Measurements from ENCODE around the gene MRGPRF. TPM values are rescaled to one million over a fixed set of nuclear protein-coding genes. Genes with fewer than 3 reads are reported as not detected.
A peak's percentile ranks its signal among the peaks of the same experiment; 100 is the strongest.

MRGPRF gene
- total and polyA plus RNA-seq, 11 donors, result 1.6 to 13.1 (median 3.5) TPM

DNA sequence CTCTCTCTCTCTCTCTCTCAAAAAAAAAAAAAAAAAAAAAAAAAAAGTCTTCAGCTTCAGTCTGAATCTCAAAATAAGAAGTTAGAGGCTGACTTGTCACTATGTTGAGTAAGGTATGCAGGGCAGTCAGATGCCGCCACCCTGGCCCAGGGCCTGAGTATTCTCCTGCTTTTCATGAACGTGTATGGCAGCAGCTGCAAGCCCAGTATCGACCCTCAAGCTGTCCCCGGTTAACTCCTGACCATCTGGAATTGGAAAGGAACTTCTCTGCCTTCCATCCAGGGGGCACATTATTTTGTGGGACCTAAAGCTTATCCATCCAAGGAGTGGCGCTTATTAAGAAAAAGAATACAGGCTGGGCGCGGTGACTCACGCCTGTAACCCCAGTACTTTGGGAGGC lies 43.7 kb downstream of the MRGPRF start:
- Histone ChIP-seq H3K27me3 (peaks cover 0 to 6% (median 0%) of the 10 kb centered on the region in 9 donors), H3K4me1 (peaks cover 0 to 6% (median 0%) of the 10 kb centered on the region in 12 donors), H3K27ac (no peak overlapping the region), H3K4me3 (no peak overlapping the region), H3K9me3 (no peaks in the 10 kb centered on the region), H3K36me3 (no peaks in the 10 kb centered on the region)
- intact Hi-C loops (cut with DNase I), result loop anchor here in 1 of 10 donors (10.0 kb wide), 1 partner anchor 305 kb away; no protein-coding TSS in a partner anchor
- WGBS, 4 donors, result 70 to 73% (median 70%) methylated on average over 8 of the region's 8 CpGs
- ATAC-seq, result no peak
- no peak for DNase-seq
- TF ChIP-seq POLR2A (IDR thresholded peaks at IDR 0.05), result no peak
- TF ChIP-seq, protein P1, sequence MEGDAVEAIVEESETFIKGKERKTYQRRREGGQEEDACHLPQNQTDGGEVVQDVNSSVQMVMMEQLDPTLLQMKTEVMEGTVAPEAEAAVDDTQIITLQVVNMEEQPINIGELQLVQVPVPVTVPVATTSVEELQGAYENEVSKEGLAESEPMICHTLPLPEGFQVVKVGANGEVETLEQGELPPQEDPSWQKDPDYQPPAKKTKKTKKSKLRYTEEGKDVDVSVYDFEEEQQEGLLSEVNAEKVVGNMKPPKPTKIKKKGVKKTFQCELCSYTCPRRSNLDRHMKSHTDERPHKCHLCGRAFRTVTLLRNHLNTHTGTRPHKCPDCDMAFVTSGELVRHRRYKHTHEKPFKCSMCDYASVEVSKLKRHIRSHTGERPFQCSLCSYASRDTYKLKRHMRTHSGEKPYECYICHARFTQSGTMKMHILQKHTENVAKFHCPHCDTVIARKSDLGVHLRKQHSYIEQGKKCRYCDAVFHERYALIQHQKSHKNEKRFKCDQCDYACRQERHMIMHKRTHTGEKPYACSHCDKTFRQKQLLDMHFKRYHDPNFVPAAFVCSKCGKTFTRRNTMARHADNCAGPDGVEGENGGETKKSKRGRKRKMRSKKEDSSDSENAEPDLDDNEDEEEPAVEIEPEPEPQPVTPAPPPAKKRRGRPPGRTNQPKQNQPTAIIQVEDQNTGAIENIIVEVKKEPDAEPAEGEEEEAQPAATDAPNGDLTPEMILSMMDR (IDR thresholded peaks at IDR 0.05), result no peak

DNA sequence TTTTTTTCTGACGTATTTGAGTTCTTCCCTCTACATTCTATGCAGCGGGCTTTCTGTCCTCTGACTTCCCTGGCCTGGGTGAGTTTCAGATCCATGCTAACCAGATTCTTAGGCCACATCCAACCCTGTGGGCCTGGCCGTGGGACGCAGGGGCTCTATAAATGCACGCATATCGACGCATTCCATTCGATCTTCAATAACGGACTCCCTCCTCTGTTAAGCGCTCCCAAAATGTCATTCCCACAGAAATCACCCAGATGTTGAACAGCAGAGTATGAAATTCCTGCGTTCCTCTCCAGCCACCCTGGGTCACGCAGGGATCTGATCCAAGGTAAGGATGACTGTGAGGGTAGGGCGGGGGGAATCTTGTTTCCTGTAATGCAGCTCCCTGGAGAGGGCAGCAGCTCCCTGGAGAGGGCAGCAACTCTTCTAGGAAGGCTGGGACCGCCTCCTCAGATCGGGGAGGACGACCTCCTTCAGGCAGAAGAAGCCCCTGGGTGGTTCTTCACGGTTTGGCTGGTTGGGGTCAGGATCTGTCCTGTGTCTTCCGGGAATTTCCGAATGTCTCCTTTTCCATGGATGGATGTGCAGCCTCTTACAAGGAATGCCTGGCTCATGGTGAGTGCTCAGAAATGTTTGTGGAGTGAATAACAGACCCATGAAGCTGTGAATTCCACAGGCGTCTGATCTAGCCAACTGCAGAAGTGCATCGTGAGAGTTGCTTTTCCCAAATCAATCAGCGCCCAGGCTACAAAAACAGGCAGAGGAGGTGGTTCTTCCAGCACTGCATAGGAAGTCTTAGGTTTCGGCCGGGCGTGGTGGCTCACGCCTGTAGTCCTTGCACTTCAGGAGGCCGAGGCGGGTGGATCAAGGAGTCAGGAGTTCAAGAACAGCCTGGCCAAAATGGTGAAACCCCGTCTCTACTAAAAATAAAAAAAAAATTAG lies 44.5 kb downstream of the MRGPRF start:
- H3K27me3 ChIP-seq, result peaks cover 0 to 6% (median 0%) of the 10 kb centered on the region in 9 donors
- intact Hi-C loops (cut with DNase I), result loop anchor here in 1 of 10 donors (10.0 kb wide), 1 partner anchor 304 kb away; no protein-coding TSS in a partner anchor
- no peak overlapping the region for H3K4me3 ChIP-seq
- WGBS, 4 donors, result 71 to 74% (median 73%) methylated on average over 27 to 29 of the region's 29 CpGs
- DNase-seq, result peak in 2 of 5 donors; percentile 17 to 51
- peaks cover 0 to 4% (median 0%) of the 10 kb centered on the region in 12 donors for H3K4me1 ChIP-seq
- no peak for TF ChIP-seq POLR2A (IDR thresholded peaks at IDR 0.05)
- TF ChIP-seq, protein P1 (IDR thresholded peaks at IDR 0.05), result no peak
- no peak overlapping the region for H3K27ac ChIP-seq
- H3K9me3 ChIP-seq, result no peaks in the 10 kb centered on the region
- no peak for ATAC-seq
- no peaks in the 10 kb centered on the region for H3K36me3 ChIP-seq

DNA sequence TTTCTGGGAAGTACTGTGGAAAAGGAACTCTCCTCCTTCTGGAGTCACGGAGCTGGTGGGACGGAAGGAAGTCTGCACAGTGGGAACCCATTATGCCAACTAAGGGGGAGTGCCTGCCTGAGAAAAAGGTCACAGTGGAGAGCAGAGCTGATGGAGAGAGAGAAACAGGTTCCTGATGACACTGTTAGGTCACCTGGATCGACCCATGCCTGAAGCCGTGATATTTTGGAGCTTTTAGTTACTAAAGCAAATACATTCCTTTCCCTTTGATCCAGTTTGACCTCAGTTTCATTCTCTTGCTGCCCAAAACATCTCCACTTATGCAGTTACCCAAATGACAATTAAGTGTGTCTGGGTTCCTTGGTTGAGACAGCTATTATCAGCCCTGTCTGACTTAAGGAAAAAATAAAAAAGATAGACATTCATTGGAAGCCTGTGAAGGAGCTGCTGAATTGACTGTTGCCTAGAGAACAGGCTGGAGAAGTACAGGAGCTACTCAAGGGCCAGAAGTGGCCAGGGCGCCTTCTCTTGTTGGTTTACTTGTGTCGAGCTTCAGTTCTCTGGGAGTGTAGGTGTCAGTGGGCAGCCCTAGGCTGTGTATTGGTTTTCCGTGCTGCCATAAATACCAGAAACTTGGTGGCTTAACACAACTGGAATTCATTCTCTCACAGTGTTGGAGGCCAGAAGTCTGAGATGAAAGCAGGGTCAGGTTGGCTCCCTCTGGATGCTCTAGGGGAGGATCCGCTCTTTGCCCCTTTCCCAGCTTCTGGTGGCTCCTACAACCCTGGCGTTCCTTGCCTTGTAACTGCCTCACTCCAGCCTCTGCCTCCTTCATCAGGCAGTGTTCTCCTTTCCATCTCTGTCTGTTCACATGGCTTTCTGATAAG lies 45.9 kb downstream of the MRGPRF start:
- no peaks in the 10 kb centered on the region for H3K4me1 ChIP-seq
- TF ChIP-seq, protein P1 (IDR thresholded peaks at IDR 0.05), result no peak
- no peak for TF ChIP-seq POLR2A (IDR thresholded peaks at IDR 0.05)
- ATAC-seq, result no peak
- no peak overlapping the region for H3K27ac ChIP-seq
- intact Hi-C loops (cut with DNase I), result loop anchor here in 1 of 10 donors (10.0 kb wide), 1 partner anchor 302 kb away; no protein-coding TSS in a partner anchor
- H3K27me3 ChIP-seq, result peaks cover 0 to 6% (median 0%) of the 10 kb centered on the region in 9 donors
- H3K36me3 ChIP-seq, result no peaks in the 10 kb centered on the region
- H3K4me3 ChIP-seq, result no peak overlapping the region
- H3K9me3 ChIP-seq, result no peaks in the 10 kb centered on the region
- DNase-seq, result peak in 1 of 5 donors; percentile 2
- 91 to 94% (median 93%) methylated on average over 9 of the region's 9 CpGs for WGBS, 4 donors
